Endothelial cell of umbilical vein (primary cell): ENCODE measurements around the gene TRPM8.

Experiments used
- EZH2 ChIP-seq: IDR thresholded peaks from 2 replicates; pipeline ENCODE4 v1.6.1; 2012; ENCODE audit warnings: borderline replicate concordance, low read depth, mild to moderate bottlenecking, moderate library complexity, low read length, inconsistent platforms; ENCODE audit not compliant: severe bottlenecking
- POLR2A ChIP-seq: IDR thresholded peaks from 2 replicates; pipeline ENCODE4 v1.6.1; 2012; ENCODE audit warnings: low read depth, mild to moderate bottlenecking, control low read depth, low read length
- POLR2AphosphoS5 ChIP-seq: IDR thresholded peaks from 2 replicates; pipeline ENCODE4 v1.6.1; 2012; ENCODE audit warnings: low read depth, mild to moderate bottlenecking, control low read depth, low read length, moderate library complexity; ENCODE audit not compliant: insufficient read depth
- TF ChIP-seq, protein P1 (sequence below): IDR thresholded peaks from 2 replicates; pipeline ENCODE4 v1.6.1; 2011; ENCODE audit not compliant: insufficient read depth, insufficient read length
- TF ChIP-seq, protein P2 (sequence below), 2 donors: IDR thresholded peaks; 1 replicate in 1 of 2; 2 replicates in 1 of 2; pipeline ENCODE4 v1.5.1; 2011; ENCODE audit warnings: low read length in 2 of 2, mild to moderate bottlenecking in 2 of 2, moderate library complexity in 2 of 2, control low read depth in 1 of 2, inconsistent platforms in 1 of 2, low read depth in 1 of 2; ENCODE audit not compliant: insufficient read depth in 1 of 2; ENCODE audit errors: extremely low read depth in 1 of 2

DNA sequence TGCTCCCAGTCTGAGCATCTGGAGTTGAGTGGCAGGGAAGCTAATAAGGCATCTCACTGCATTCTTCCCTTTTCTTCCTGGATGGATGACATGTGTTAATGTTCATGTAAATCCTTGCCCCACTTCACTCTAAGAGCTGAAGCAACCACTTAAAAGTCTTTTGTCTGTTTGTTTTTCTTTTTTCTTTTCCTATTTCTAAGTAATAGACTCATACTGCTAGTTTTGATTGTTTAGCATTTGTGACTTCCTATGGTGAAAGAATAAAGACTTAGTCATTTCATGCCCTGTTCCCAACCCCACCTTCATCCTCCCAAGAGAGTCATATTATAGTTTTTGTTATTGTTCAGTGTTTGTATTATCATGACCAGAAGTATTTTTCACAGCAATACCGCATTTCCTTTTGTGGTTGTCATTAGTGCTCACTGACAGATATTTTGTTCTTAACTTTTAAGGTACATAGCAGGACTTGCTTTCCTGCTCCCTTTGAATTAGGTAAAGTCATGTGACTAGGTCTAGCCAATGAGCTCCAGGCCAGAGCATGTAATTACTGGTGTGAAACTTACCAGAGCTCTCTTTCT is 115.2 kb downstream of the TRPM8 start:
- TF ChIP-seq POLR2A: no peak
- no peak for TF ChIP-seq EZH2
- TF ChIP-seq, protein P1, sequence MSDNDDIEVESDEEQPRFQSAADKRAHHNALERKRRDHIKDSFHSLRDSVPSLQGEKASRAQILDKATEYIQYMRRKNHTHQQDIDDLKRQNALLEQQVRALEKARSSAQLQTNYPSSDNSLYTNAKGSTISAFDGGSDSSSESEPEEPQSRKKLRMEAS: no peak
- TF ChIP-seq, protein P2, sequence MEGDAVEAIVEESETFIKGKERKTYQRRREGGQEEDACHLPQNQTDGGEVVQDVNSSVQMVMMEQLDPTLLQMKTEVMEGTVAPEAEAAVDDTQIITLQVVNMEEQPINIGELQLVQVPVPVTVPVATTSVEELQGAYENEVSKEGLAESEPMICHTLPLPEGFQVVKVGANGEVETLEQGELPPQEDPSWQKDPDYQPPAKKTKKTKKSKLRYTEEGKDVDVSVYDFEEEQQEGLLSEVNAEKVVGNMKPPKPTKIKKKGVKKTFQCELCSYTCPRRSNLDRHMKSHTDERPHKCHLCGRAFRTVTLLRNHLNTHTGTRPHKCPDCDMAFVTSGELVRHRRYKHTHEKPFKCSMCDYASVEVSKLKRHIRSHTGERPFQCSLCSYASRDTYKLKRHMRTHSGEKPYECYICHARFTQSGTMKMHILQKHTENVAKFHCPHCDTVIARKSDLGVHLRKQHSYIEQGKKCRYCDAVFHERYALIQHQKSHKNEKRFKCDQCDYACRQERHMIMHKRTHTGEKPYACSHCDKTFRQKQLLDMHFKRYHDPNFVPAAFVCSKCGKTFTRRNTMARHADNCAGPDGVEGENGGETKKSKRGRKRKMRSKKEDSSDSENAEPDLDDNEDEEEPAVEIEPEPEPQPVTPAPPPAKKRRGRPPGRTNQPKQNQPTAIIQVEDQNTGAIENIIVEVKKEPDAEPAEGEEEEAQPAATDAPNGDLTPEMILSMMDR (IDR thresholded peaks at IDR 0.05; ENCODE audit: extremely low read depth in 1 of 2, insufficient read depth in 1 of 2, low read depth in 1 of 2, low read length in 2 of 2): no peak
- peak; percentile 45 for TF ChIP-seq POLR2AphosphoS5
